ENCODE measurements around the gene RXFP1. TPM values are rescaled to one million over a fixed set of nuclear protein-coding genes. Genes with fewer than 3 reads are reported as not detected.
"Not testable (repeated sequence)": the region's sequence is repeated elsewhere in the genome, so short reads cannot be mapped to it uniquely, and the experiment has no call there.

Gene RXFP1
- total and polyA plus RNA-seq, 2 donors from 2014 or later: 1.4 to 1.7 TPM

DNA sequence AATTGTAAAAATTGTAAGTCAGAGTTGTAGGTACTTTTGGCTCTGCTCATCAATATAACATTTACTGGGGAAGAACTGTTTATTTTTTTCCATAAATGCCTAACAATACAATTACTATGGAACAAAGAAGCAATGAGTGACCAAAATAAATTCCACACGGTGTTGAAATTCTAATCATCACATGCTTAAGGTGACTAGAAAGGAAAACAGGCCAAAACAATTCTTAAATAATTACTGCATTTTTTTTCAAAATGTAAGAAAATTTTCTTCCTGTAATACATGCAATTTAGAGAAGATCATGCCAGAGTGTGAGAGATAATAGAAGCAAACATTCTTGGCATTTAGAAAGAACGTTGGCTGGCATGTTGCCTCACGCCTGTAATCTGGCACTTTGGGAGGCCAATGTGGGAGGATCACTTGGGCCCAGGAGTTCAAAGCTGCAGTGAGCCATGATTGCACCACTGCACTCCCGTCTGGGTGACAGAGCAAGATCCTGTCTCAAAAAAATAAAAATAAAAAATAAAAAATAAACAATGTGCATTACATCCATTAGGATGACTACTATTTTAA is 127.5 kb downstream of the RXFP1 start:
- no peak overlapping the region for H3K4me3 ChIP-seq (ENCODE audit: low read length in 3 of 3)
- no peaks in the 10 kb centered on the region for H3K9me3 ChIP-seq (ENCODE audit: control insufficient read depth in 2 of 3, insufficient read depth in 1 of 3, low read length in 3 of 3)
- no peak for FAIRE-seq
- H3K27ac ChIP-seq (ENCODE audit: low read depth in 2 of 2, low read length in 2 of 2): no peak overlapping the region
- no peaks in the 10 kb centered on the region for H3K36me3 ChIP-seq (ENCODE audit: control insufficient read depth in 2 of 3, insufficient read depth in 3 of 3, low read length in 3 of 3)
- H3K9ac ChIP-seq (ENCODE audit: low read length in 3 of 3): no peak overlapping the region
- intact Hi-C loops (cut with DNase I): no loop called here
- TF ChIP-seq, protein P1, sequence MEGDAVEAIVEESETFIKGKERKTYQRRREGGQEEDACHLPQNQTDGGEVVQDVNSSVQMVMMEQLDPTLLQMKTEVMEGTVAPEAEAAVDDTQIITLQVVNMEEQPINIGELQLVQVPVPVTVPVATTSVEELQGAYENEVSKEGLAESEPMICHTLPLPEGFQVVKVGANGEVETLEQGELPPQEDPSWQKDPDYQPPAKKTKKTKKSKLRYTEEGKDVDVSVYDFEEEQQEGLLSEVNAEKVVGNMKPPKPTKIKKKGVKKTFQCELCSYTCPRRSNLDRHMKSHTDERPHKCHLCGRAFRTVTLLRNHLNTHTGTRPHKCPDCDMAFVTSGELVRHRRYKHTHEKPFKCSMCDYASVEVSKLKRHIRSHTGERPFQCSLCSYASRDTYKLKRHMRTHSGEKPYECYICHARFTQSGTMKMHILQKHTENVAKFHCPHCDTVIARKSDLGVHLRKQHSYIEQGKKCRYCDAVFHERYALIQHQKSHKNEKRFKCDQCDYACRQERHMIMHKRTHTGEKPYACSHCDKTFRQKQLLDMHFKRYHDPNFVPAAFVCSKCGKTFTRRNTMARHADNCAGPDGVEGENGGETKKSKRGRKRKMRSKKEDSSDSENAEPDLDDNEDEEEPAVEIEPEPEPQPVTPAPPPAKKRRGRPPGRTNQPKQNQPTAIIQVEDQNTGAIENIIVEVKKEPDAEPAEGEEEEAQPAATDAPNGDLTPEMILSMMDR (IDR thresholded peaks at IDR 0.05; ENCODE audit: borderline replicate concordance, extremely low read depth, insufficient read depth): no peak
- H3K4me1 ChIP-seq (ENCODE audit: control insufficient read depth in 2 of 3, insufficient read depth in 2 of 3, low read depth in 1 of 3, low read length in 3 of 3): no peaks in the 10 kb centered on the region
- DNase-seq: no peak
- H3K27me3 ChIP-seq (ENCODE audit: control insufficient read depth, insufficient read depth, low read length): no peaks in the 10 kb centered on the region

DNA sequence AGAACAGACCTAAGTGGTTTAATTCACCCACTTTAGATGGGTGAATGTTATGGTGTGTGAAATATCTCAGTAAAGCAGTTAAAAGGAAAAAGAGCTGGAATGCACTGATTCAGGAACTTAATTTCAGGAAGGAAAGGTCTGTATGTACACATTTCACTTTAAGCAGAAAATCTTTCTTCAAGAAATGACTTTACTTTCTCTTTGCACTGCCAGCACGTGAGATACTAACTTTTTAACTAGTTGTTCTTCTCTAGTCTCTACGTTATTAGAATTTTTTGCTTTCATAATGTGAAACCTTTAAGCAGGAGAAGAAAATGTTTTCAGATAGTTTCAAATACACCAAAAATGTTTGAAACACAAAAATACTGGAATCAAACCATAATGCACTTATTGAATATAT is 131.2 kb downstream of the RXFP1 start:
- Histone ChIP-seq H3K9ac (ENCODE audit: low read length in 3 of 3) (no peak overlapping the region), H3K27ac (ENCODE audit: low read depth in 2 of 2, low read length in 2 of 2) (no peak overlapping the region), H3K36me3 (ENCODE audit: control insufficient read depth in 2 of 3, insufficient read depth in 3 of 3, low read length in 3 of 3) (no peaks in the 10 kb centered on the region), H3K9me3 (ENCODE audit: control insufficient read depth in 2 of 3, insufficient read depth in 1 of 3, low read length in 3 of 3) (no peaks in the 10 kb centered on the region), H3K4me1 (ENCODE audit: control insufficient read depth in 2 of 3, insufficient read depth in 2 of 3, low read depth in 1 of 3, low read length in 3 of 3) (no peaks in the 10 kb centered on the region), H3K27me3 (ENCODE audit: control insufficient read depth, insufficient read depth, low read length) (no peaks in the 10 kb centered on the region), H3K4me3 (ENCODE audit: low read length in 3 of 3) (no peak overlapping the region)
- intact Hi-C loops (cut with DNase I): no loop called here
- DNase-seq: no peak
- no peak for FAIRE-seq
- TF ChIP-seq, protein P1 (IDR thresholded peaks at IDR 0.05; ENCODE audit: borderline replicate concordance, extremely low read depth, insufficient read depth): no peak

DNA sequence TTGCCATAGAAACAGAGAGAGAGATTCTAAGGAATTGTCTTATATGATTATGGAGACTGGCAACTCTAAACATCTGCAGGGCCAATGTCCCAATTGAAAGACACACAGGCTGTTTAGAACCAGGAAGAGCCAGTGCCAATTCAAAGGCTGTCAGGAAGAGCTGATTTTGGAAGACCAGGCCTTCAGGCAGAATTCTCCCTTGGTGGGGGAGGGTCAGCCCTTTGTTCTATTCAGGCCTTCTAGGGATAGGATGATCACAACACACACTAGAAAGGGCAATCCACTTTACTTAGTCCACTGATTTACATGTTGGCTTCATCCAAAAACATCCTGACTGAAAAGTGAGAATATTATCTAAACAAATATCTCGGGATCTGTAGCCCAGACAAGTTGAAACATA is 134.8 kb downstream of the RXFP1 start:
- Histone ChIP-seq H3K9ac (ENCODE audit: low read length in 3 of 3) (no peak overlapping the region), H3K4me1 (ENCODE audit: control insufficient read depth in 2 of 3, insufficient read depth in 2 of 3, low read depth in 1 of 3, low read length in 3 of 3) (no peaks in the 10 kb centered on the region), H3K9me3 (ENCODE audit: control insufficient read depth in 2 of 3, insufficient read depth in 1 of 3, low read length in 3 of 3) (no peaks in the 10 kb centered on the region), H3K27me3 (ENCODE audit: control insufficient read depth, insufficient read depth, low read length) (no peaks in the 10 kb centered on the region), H3K36me3 (ENCODE audit: control insufficient read depth in 2 of 3, insufficient read depth in 3 of 3, low read length in 3 of 3) (no peaks in the 10 kb centered on the region), H3K27ac (ENCODE audit: low read depth in 2 of 2, low read length in 2 of 2) (no peak overlapping the region), H3K4me3 (ENCODE audit: low read length in 3 of 3) (no peak overlapping the region)
- TF ChIP-seq, protein P1 (IDR thresholded peaks at IDR 0.05; ENCODE audit: borderline replicate concordance, extremely low read depth, insufficient read depth): no peak
- intact Hi-C loops (cut with DNase I): no loop called here
- FAIRE-seq (no peak), DNase-seq (no peak)

DNA sequence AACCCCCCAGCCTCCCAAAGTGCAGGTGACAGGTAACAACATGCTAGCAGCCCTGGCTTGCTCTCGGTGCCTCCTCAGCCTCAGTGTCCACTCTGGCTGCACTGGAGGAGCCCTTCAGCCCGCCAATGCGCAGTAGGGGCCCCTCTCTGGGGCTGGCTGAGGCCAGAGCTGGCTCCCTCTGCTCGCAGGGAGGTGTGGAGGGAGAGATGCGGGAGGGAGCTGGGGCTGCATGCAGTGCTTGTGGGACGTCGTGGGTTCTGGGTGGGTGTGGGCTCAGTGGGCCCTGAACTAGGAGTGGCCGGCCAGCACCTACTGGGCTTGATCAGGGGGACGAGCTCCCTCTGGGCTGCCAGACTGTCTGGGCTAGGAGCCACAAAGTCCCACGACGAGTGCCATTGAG is 135.6 kb downstream of the RXFP1 start:
- Histone ChIP-seq H3K9me3 (ENCODE audit: control insufficient read depth in 2 of 3, insufficient read depth in 1 of 3, low read length in 3 of 3) (no peaks in the 10 kb centered on the region), H3K27ac (ENCODE audit: low read depth in 2 of 2, low read length in 2 of 2) (no peak overlapping the region), H3K4me1 (ENCODE audit: control insufficient read depth in 2 of 3, insufficient read depth in 2 of 3, low read depth in 1 of 3, low read length in 3 of 3) (no peaks in the 10 kb centered on the region), H3K9ac (ENCODE audit: low read length in 3 of 3) (no peak overlapping the region), H3K27me3 (ENCODE audit: control insufficient read depth, insufficient read depth, low read length) (no peaks in the 10 kb centered on the region), H3K4me3 (ENCODE audit: low read length in 3 of 3) (no peak overlapping the region), H3K36me3 (ENCODE audit: control insufficient read depth in 2 of 3, insufficient read depth in 3 of 3, low read length in 3 of 3) (no peaks in the 10 kb centered on the region)
- intact Hi-C loops (cut with DNase I): no loop called here
- DNase-seq: no peak
- TF ChIP-seq, protein P1 (IDR thresholded peaks at IDR 0.05; ENCODE audit: borderline replicate concordance, extremely low read depth, insufficient read depth): no peak
- no peak for FAIRE-seq

DNA sequence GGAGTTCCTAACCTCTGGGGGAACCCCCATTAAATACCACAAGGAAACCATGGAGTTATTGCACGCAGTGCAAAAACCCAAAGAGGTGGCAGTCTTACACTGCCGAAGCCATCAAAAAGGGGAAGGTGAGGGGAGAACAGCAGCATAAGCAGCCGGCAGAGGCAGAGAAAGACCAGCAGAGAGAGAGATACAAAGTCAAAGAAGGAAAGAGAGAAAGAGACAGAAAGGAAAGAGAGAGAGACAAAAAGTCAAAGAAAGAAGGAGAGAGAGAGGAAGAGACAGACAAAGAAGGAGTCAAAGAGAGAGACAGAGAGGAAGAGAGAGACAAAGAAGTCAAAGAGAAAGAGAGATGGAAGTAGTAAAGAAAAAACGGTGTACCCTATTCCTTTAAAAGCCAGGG is 141.6 kb downstream of the RXFP1 start:
- H3K4me1 ChIP-seq (ENCODE audit: control insufficient read depth in 2 of 3, insufficient read depth in 2 of 3, low read depth in 1 of 3, low read length in 3 of 3); intact Hi-C loops (cut with DNase I); DNase-seq; H3K4me3 ChIP-seq (ENCODE audit: low read length in 3 of 3); FAIRE-seq; H3K36me3 ChIP-seq (ENCODE audit: control insufficient read depth in 2 of 3, insufficient read depth in 3 of 3, low read length in 3 of 3); H3K9me3 ChIP-seq (ENCODE audit: control insufficient read depth in 2 of 3, insufficient read depth in 1 of 3, low read length in 3 of 3); H3K9ac ChIP-seq (ENCODE audit: low read length in 3 of 3); H3K27me3 ChIP-seq (ENCODE audit: control insufficient read depth, insufficient read depth, low read length); H3K27ac ChIP-seq (ENCODE audit: low read depth in 2 of 2, low read length in 2 of 2): not testable (repeated sequence)

All from kidney (tissue), 14 donors.